HG03135 (cell line): ENCODE data around the gene PPFIBP2.

Source experiments
- ATAC-seq: cut with Tn5 transposase; IDR thresholded peaks from one replicate; pipeline ENCODE4 v1.9.1; 2021; ENCODE audit warnings: mild to moderate bottlenecking, moderate library complexity; ENCODE audit not compliant: unreplicated experiment

Gene PPFIBP2

DNA sequence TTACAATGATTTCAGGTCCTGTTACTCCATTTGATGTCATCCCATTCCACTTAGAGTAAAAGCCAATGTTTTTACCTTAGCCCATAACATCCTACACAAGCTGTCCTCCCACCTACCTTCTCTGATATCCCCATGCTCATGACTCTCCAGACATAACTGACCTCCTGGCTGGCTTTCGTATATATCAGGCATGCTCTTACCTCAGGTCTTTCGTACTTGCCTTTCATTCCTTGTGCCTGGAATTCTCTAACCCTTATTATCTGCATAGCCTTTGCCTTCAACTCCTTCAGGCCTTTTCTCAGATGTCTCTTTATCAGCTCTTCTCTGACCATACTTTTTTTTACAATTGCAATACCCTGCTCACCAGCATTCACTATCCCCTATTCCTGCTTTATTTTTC lies 169.8 kb downstream of the PPFIBP2 start:
- no peak for ATAC-seq

DNA sequence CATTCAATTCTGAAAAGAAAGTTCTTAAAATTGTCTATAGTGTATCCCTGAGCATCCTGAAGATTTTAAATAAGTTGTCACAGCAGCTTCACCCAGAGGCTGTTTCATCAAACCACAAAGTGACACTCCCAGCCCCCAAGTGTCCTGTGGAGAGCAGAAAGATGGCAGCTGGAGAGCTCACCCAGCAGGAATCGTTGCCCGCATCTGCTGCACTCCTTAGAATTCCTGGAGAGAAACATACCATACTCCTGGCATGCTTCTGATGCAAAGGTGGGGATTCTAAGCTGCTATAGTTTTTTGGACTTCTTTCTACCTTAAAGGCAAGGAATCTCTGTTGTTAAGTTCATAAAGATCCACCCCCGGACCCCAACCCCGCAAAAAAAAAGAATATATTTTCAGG lies 173.0 kb downstream of the PPFIBP2 start:
- ATAC-seq, result no peak

DNA sequence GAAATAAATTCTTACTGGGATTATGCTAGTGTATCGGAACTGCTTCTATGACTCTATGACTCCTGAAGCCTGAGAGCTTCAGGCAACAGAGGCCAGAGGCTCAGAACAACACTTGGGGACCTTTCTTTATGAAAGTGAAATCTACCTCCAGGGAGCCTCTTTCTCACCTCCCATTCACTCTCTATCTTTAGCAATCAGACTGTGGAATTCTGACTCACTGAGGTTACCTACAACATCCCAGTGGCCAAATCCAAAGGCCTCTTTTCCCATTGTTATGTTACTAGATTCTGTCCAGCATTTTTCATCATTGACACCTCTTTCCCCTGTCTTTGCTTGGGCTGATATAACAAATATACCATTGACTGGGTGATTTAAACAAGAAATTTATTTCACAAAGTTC lies 173.6 kb downstream of the PPFIBP2 start:
- no peak for ATAC-seq

DNA sequence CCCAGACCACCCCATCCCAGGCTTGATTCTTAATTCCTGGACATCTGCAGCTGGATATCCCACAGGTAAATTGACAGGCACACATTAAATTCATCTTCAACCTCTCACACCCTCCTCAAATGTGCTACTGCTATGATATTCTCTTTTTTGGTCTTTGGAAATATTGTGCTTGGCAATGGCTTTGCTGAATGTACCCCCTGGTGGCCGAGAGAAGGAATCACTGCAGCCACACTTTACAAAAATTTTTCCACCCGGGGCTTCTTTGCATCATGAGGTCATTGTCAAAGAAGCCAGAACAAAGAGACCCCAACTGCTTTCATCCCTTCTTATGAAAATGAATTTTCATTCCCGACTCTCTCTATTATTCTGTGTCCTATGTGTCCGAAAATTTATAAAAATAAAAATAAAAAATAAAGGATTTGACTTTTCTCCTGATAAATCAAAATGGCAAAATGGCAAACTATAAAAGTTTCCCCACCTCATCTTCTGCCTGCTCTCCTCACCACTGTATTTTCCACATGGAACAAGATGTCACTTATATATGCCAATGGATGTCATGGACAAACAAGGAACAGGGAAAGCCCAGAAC lies 174.5 kb downstream of the PPFIBP2 start:
- ATAC-seq, result peak; percentile 51

DNA sequence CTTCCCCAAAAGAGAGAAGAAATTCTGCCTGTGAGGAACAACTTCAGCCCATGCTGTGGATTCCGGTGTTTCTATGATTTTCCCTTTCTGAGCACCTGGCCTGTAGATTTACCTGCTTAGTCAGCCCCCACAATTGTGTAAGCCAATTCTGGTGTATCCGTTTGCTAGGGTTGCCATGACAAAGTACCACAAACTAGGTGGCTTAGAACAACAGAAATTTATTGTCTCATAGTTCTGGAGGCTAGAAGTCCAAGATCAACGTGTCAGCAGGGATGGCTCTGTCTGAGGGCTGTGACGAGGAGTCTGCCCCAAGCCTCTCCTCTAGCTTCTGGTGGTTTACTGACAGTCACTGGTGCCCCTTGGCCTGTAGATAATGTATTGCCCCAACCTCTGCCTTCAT lies 175.4 kb downstream of the PPFIBP2 start:
- no peak for ATAC-seq

DNA sequence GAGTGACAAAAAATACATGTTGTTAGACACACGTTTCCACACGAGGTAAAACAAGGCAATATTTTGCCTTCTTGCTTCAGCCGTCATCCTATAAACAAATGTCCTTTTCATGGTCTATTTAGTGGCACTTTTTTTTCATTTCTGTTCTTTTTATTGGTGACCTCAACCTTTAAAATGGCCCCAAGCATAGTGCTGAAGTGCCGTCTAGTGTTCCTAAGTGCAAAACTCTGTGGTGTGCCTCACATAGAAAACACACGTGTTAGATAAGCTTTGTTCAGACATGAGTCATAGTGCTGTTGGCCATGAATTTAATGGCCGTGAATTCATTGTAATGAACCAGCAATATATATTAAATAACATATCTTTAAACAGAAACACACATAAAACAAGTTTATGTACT lies 176.8 kb downstream of the PPFIBP2 start:
- no peak for ATAC-seq

DNA sequence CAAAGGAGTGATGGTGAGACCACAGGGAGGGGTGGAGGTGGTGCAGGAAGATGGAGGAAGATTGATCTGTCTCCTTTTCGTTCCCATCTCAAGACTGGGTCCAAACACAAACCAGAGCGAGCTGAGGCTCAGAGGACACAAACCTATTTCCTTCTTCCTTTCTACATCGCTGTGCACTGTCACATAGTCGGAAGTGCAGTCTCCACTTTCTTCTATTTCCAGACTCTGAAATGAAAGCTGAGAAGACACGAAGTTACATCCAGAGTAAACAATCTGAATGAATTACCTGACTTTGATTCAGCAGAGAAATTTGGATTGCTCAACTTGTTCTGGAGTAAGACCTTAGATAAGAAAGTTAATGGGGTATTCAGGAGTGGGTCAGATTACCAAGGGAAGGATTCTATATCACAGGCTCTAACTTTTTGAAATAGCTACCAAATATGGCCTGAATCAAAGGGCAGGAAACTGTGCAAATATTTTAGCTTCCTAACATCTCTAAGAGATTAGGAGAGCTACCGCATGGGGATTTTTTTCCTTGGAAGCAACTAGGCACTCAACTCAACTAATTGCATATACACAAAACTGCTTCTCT lies 178.1 kb downstream of the PPFIBP2 start:
- no peak for ATAC-seq

DNA sequence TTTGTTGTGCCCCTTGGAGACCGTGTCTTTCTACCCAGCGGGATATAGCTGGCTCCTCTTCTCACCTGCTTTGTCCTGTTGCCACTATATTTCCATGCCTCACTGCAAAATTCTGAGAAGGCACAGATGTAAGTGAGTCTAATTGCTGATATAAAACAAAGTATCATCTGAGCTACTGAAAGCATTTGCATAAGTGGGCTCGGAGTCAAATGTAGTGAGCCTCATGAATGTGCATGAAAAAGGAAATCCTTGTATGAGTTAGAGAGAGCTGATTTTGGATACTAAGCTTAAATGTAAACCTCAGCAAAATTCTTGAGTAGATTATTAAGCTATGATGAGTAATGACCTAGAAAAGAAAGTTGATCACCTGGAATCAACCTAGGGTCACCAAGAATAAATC lies 178.6 kb downstream of the PPFIBP2 start:
- no peak for ATAC-seq

DNA sequence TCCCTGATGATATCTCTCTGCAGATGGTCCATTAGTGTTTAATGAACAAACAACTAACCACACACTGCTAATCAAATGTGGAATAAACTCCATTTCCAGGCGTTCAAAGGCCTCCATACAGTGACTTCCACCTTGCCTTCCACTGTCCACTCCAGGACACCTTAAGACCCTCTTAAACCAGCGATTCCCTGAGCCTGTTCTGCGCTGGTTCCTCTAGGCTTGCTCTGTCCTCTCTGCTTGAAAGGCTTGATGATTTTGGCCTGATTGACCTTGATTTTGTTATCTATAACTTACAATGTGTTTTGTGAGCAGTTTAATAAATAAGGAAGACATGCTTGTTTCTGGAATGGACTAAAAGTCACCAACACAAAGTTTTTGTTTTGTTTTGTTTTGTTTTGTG lies 180.4 kb downstream of the PPFIBP2 start:
- ATAC-seq, result no peak

DNA sequence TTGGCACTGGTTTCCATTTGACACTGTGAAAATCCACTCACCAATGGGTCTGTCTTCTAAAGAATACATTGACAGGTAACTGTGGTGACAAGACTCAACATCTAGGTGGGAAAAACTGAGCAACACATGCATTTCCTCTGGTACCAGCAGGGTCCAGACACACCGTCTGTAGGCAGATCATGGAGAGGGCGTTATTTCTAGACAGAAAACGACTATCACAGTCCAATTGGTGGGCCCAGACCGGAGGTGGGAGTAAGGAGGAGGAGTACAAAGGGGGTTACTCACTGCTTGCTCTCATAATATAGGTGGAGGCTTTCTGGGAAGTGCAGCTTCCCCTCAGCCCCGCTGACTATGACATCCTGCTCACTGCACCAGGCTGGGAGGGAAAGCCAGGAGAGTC lies 182.6 kb downstream of the PPFIBP2 start:
- no peak for ATAC-seq
